ENCODE data around the gene LIF. TPM values are rescaled to one million over a fixed set of nuclear protein-coding genes. Genes with fewer than 3 reads are reported as not detected.

LIF gene
- total and polyA plus RNA-seq, 9 donors, result 0.35 to 8.3 (median 1.9) TPM

DNA sequence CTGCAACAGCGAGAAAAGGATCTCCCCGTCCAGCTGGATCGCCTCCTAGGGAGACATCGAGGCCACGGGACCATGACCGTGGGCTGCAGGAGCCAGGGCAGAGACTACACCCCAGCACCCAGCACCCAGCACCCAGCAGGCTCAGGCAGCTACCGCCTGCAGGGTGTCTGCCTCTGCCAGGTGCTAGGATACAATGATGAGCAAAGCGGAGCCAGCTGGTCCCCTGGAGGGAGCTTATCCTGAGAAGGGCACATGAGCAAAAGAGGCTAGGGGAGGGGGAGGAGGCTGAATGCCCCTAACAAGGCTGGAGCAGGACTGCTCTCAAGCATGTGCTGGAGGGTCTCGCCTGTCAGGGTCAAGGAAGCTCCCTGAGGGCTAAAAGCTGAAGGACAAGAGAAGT, 47.5 kb upstream of the LIF start:
- H3K4me3 ChIP-seq, result no peak overlapping the region
- intact Hi-C loops (cut with DNase I), result no loop called here
- DNase-seq, result no peak
- no peaks in the 10 kb centered on the region for H3K36me3 ChIP-seq
- peaks cover 15% of the 10 kb centered on the region for H3K4me1 ChIP-seq (ENCODE audit: insufficient read depth)
- TF ChIP-seq, protein P1, sequence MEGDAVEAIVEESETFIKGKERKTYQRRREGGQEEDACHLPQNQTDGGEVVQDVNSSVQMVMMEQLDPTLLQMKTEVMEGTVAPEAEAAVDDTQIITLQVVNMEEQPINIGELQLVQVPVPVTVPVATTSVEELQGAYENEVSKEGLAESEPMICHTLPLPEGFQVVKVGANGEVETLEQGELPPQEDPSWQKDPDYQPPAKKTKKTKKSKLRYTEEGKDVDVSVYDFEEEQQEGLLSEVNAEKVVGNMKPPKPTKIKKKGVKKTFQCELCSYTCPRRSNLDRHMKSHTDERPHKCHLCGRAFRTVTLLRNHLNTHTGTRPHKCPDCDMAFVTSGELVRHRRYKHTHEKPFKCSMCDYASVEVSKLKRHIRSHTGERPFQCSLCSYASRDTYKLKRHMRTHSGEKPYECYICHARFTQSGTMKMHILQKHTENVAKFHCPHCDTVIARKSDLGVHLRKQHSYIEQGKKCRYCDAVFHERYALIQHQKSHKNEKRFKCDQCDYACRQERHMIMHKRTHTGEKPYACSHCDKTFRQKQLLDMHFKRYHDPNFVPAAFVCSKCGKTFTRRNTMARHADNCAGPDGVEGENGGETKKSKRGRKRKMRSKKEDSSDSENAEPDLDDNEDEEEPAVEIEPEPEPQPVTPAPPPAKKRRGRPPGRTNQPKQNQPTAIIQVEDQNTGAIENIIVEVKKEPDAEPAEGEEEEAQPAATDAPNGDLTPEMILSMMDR (IDR thresholded peaks at IDR 0.05), result no peak
- no peak for TF ChIP-seq POLR2A (IDR thresholded peaks at IDR 0.05)
- TF ChIP-seq EP300 (IDR thresholded peaks at IDR 0.05), result no peak
- no peaks in the 10 kb centered on the region for H3K27me3 ChIP-seq
- no peaks in the 10 kb centered on the region for H3K9me3 ChIP-seq
- H3K27ac ChIP-seq, result no peak overlapping the region
- WGBS, 3 donors, result 89 to 95% (median 95%) methylated on average over 9 of the region's 9 CpGs

DNA sequence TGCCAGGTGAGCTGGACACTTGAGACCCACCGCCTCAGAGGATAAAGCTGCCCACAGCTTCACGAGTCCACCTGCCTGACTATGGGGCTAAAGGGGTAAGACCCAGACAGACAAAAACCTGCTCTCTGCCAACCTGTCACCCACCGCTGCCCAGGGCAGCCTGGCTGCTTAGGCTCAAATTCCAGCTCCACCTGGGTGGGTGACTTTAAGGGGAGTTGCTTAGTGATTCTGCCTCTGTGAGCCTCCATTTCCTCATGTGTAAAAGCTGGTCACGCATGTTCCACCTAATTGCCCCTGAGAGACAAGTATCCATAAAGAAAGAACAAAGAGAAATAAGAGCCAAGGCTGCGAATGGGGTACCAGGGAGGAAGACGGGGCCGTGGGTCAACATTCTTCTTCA, 46.5 kb upstream of the LIF start:
- no peak overlapping the region for H3K4me3 ChIP-seq
- no peak overlapping the region for H3K27ac ChIP-seq
- DNase-seq, result no peak
- peaks cover 15% of the 10 kb centered on the region for H3K4me1 ChIP-seq (ENCODE audit: insufficient read depth)
- TF ChIP-seq, protein P1 (IDR thresholded peaks at IDR 0.05), result no peak
- TF ChIP-seq EP300 (IDR thresholded peaks at IDR 0.05) (no peak), POLR2A (IDR thresholded peaks at IDR 0.05) (no peak)
- intact Hi-C loops (cut with DNase I), result no loop called here
- H3K27me3 ChIP-seq, result no peaks in the 10 kb centered on the region
- H3K36me3 ChIP-seq, result no peaks in the 10 kb centered on the region
- no peaks in the 10 kb centered on the region for H3K9me3 ChIP-seq
- 91 to 94% (median 92%) methylated on average over 7 of the region's 7 CpGs for WGBS, 3 donors

DNA sequence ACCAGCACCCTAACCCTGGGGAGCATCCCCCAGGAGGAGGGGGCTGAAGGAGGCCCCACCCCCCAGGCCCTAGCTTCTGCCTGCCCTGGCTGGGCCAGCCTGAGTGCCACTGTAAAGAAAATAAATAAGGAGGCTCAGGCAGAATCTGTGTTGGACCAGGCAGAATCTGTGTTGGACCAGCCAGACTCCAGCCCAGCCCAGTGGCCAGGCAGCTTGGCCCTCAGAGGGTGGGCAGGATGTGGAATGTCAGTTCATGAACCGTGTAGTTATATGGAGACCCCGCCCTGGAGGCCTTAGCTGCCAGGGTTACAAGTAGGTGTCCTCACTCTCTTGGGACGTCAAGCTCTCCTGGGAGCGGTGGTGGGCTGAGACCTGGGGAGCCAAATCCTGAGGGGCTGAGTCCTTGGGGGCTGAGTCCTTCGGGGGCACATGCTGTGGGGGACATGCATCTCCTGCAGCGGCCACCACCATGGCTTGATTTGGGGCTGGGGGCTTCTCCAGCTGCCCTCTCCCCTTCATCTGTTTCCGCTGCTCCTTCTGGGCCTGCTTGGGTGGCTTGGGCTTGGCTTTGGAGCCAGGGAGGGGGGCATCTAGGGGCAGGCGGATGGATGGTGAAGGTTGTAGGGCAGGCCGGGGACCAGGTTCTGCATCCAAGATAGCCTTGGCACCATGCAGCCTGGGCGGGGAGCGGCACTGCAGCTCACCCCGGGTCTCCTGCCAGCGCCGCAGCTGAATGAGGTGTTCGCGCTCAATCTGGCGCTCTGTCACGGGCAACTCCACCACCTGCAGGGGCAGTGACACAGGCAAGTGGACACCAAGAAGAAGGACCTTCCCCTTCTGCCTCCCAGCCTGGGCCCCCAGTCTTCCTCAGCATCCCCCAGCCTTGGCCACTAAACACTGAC, 45.8 kb upstream of the LIF start:
- Histone ChIP-seq H3K9me3 (no peaks in the 10 kb centered on the region), H3K27ac (peak overlapping the region; percentile 83 to 87), H3K27me3 (no peaks in the 10 kb centered on the region), H3K36me3 (no peaks in the 10 kb centered on the region), H3K4me1 (ENCODE audit: insufficient read depth) (peaks cover 15% of the 10 kb centered on the region), H3K4me3 (no peak overlapping the region)
- peak in 1 of 5 donors; percentile 46 for DNase-seq
- intact Hi-C loops (cut with DNase I), result no loop called here
- TF ChIP-seq, protein P1 (IDR thresholded peaks at IDR 0.05), result no peak
- TF ChIP-seq EP300 (IDR thresholded peaks at IDR 0.05) (no peak), POLR2A (IDR thresholded peaks at IDR 0.05) (no peak)
- WGBS, 3 donors, result 91 to 92% (median 91%) methylated on average over 18 of the region's 18 CpGs

DNA sequence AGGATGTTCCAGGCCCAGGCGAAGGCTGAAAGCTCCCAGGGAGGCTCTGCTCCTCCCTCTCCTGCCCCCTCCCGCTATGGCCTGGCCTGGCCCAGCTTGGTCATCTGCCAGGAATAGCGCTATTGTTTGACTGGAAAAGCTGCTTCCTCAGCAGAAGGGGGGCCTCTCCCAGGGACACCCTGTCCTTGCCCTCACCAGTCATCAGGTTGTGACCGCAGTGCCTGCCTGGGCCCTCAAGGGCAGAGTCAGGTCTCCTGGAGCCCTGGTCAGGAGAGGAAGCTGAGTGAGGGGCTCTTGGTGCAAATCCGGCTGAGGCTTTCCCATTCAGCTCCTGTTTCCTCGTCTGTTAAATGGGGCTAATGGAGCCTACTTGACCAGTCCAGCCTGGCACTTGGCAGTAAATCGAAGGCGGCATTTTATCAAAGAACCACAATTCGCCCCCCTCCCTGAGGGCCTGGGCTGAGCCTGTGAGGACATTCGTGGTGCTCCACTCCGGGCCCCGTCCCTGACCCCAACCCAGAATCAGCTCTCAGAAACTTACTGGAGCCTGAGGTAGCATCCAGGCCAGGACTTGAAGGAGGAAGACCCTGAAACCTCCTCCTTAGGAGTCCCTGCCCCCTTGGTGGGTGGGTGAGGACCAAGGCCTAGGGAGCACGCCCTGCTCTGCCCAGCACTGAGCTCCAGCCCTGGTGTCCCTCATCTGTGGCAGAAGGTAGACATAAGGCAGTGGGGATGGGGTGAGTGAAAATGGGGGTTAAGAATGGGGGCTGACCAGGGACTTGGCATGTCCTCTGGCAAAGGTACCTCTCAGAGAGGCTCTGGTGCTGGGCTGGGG, 44.7 kb upstream of the LIF start:
- Histone ChIP-seq H3K27ac (peak overlapping the region; percentile 83 to 87), H3K36me3 (no peaks in the 10 kb centered on the region), H3K9me3 (no peaks in the 10 kb centered on the region), H3K4me1 (ENCODE audit: insufficient read depth) (peaks cover 17% of the 10 kb centered on the region), H3K4me3 (no peak overlapping the region), H3K27me3 (no peaks in the 10 kb centered on the region)
- TF ChIP-seq POLR2A (IDR thresholded peaks at IDR 0.05), result no peak
- TF ChIP-seq EP300 (IDR thresholded peaks at IDR 0.05), result peak; percentile 87
- 50 to 60% (median 56%) methylated on average over 7 to 13 of the region's 13 CpGs for WGBS, 3 donors
- DNase-seq, result peak; percentile 84 to 94 (median 90)
- intact Hi-C loops (cut with DNase I), result no loop called here
